ENCODE measurements around the gene ELMOD1. TPM values are rescaled to one million over a fixed set of nuclear protein-coding genes. Genes with fewer than 3 reads are reported as not detected.

The ELMOD1 gene
- total and polyA plus RNA-seq, 2 of the 4 experiments (the other 2 are of a cell fraction) = 0.18 to 0.29 TPM

DNA sequence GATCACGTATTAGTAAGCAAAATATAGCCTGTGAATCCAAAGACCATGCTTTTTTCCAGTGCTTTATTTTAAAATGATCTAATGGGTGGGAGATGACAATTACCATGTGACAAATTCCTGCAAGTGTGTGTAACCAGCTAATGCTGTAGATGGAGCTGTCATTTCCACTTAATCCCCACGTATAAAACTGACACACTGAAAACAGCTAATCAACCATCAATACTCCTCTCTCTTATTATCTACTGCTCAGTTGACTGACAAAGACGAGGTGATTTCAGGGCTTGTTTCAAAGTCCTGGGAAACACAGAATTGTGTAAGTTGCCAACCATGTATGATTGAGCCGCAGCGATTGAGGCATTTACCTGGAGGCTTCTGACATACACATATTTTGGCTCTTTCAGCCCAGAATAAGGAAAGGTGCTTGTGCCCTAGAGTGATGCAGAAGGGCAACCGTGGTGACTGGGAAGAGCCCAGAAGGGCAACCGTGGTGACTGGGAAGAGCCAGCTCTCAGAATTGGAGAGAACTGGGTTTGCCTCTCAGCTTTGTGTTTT lies 111.2 kb downstream of the ELMOD1 start (continued):
- no peak for TF ChIP-seq FOS (IDR thresholded peaks at IDR 0.05; ENCODE audit: low read depth, low read length)
- no peak for TF ChIP-seq NFE2L2 (IDR thresholded peaks at IDR 0.05; ENCODE audit: low read depth, low read length)
- no peak for TF ChIP-seq CHD1 (IDR thresholded peaks at IDR 0.05; ENCODE audit: low read depth, low read length)
- no peak for TF ChIP-seq BHLHE40 (IDR thresholded peaks at IDR 0.05; ENCODE audit: low read depth, low read length)
- no peak for TF ChIP-seq POLR2A (IDR thresholded peaks at IDR 0.05; ENCODE audit: low read depth, low read length)
- TF ChIP-seq SMC3 (IDR thresholded peaks at IDR 0.05; ENCODE audit: low read depth, low read length) = no peak

DNA sequence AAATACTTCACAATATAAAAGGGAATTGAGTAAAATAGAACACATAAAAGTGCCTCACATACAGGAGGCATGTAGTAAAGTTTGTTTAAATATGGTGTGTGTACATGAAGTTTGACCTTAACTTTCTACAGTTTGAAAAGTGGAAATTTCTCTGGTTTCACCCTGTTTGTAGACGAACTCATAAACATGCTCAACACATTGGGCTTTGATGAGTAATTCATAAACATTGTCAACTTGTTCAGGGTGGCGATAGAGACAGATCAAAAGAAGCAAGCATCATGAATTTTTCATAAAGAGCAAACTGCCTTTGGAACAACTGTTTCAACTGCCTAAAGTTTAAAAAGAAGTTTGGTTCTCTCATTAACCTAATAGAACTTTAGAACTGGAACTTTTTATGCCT lies 111.8 kb downstream of the ELMOD1 start:
- no CpG with 5 or more reads among the region's 2 CpGs for WGBS, 2 experiments (ENCODE audit: extremely low coverage in 2 of 2, insufficient read length in 1 of 2)
- H3K4me1 ChIP-seq (ENCODE audit: control insufficient read depth, insufficient read depth, low read length) = peaks cover 4% of the 10 kb centered on the region
- no peak overlapping the region for H3K14ac ChIP-seq (replicated peaks; ENCODE audit: low read depth, low read length)
- dilution Hi-C loops (cut with HindIII; ENCODE audit: low sequenced_read_pairs, unreplicated experiment) = no loop called here
- H2BK20ac ChIP-seq (ENCODE audit: low read depth, low read length) = no peak overlapping the region
- H3K9ac ChIP-seq (ENCODE audit: low read depth, low read length) = no peak overlapping the region
- no peak overlapping the region for H3K4ac ChIP-seq (ENCODE audit: low read depth, low read length)
- no peak overlapping the region for H2AK9ac ChIP-seq (replicated peaks; ENCODE audit: low read depth, low read length, poor library complexity)
- no peak overlapping the region for H2BK120ac ChIP-seq (ENCODE audit: low read depth, low read length)
- no peaks in the 10 kb centered on the region for H3K27me3 ChIP-seq (ENCODE audit: control insufficient read depth, insufficient read depth, low read length)
- H3K27ac ChIP-seq (ENCODE audit: insufficient read depth, low read length) = no peak overlapping the region
- H4K8ac ChIP-seq (ENCODE audit: low read depth in 2 of 2, low read length in 2 of 2) = no peak overlapping the region
- H2AK5ac ChIP-seq (ENCODE audit: low read depth, low read length) = no peak overlapping the region
- H2BK15ac ChIP-seq (ENCODE audit: low read depth, low read length) = no peak overlapping the region
- ChIA-PET POLR2A (ENCODE audit: unreplicated experiment) (no interaction called here), CTCF (no interaction called here)
- no peaks in the 10 kb centered on the region for H3K9me3 ChIP-seq (ENCODE audit: control insufficient read depth, insufficient read depth, low read length)
- no peak overlapping the region for H3K56ac ChIP-seq (ENCODE audit: extremely low read depth, insufficient read depth, low read length)
- no peak overlapping the region for H3K4me3 ChIP-seq (ENCODE audit: insufficient read depth, low read depth, low read length)
- intact Hi-C loops (cut with micrococcal nuclease) = no loop called here
- no peaks in the 10 kb centered on the region for H4K20me1 ChIP-seq (ENCODE audit: insufficient read depth, low read length)
- H3K23ac ChIP-seq (ENCODE audit: low read depth, low read length) = no peak overlapping the region
- no peak overlapping the region for H2BK5ac ChIP-seq (ENCODE audit: low read depth, low read length, poor library complexity, severe bottlenecking)
- no peak overlapping the region; the same call in 1 of the 2 replicates for H3K4me2 ChIP-seq (ENCODE audit: low read depth, low read length)
- BruUV-seq (replicated peaks) = no TSS peak
- no peak overlapping the region for H4K91ac ChIP-seq (ENCODE audit: insufficient read depth, low read depth, low read length)
- H3K36me3 ChIP-seq (ENCODE audit: control insufficient read depth, insufficient read depth, low read length) = no peaks in the 10 kb centered on the region
- DNase-seq = peak; percentile 28
- no peak overlapping the region for H3K18ac ChIP-seq (ENCODE audit: low read depth, low read length)
- H3K9me1 ChIP-seq (ENCODE audit: insufficient read depth, low read length) = no peaks in the 10 kb centered on the region
- no peak overlapping the region for H4K5ac ChIP-seq (ENCODE audit: low read depth, low read length)
- ATAC-seq (ENCODE audit: low read depth) = peak; percentile 22
- H2AFZ ChIP-seq (replicated peaks; ENCODE audit: low read length, poor library complexity) = no peak overlapping the region
- H3K79me1 ChIP-seq (ENCODE audit: low read depth in 1 of 2, low read length in 2 of 2) = no peaks in the 10 kb centered on the region
- in situ Hi-C loops (cut with MboI; ENCODE audit: low sequenced_read_pairs) = no loop called here
- TF ChIP-seq CEBPB (IDR thresholded peaks at IDR 0.05; ENCODE audit: low read depth, low read length) = no peak
- no peak for TF ChIP-seq MAZ (IDR thresholded peaks at IDR 0.05; ENCODE audit: borderline replicate concordance, low read depth, low read length)
- TF ChIP-seq, protein P1, sequence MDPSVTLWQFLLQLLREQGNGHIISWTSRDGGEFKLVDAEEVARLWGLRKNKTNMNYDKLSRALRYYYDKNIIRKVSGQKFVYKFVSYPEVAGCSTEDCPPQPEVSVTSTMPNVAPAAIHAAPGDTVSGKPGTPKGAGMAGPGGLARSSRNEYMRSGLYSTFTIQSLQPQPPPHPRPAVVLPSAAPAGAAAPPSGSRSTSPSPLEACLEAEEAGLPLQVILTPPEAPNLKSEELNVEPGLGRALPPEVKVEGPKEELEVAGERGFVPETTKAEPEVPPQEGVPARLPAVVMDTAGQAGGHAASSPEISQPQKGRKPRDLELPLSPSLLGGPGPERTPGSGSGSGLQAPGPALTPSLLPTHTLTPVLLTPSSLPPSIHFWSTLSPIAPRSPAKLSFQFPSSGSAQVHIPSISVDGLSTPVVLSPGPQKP (IDR thresholded peaks at IDR 0.05; ENCODE audit: borderline replicate concordance, low read depth, low read length) = no peak
- TF ChIP-seq USF2 (IDR thresholded peaks at IDR 0.05; ENCODE audit: low read depth, low read length) = no peak
- TF ChIP-seq BHLHE40 (IDR thresholded peaks at IDR 0.05; ENCODE audit: low read depth, low read length) = no peak
- no peak for TF ChIP-seq POLR2A (IDR thresholded peaks at IDR 0.05; ENCODE audit: low read depth, low read length)
- no peak for TF ChIP-seq FOS (IDR thresholded peaks at IDR 0.05; ENCODE audit: low read depth, low read length)
- no peak for TF ChIP-seq MXI1 (IDR thresholded peaks at IDR 0.05; ENCODE audit: borderline replicate concordance, low read depth, low read length)
- no peak for TF ChIP-seq CHD1 (IDR thresholded peaks at IDR 0.05; ENCODE audit: low read depth, low read length)
- no peak for TF ChIP-seq RCOR1 (IDR thresholded peaks at IDR 0.05; ENCODE audit: insufficient replicate concordance, low read length)
- no peak for TF ChIP-seq RFX5 (IDR thresholded peaks at IDR 0.05; ENCODE audit: low read depth, low read length)
- TF ChIP-seq CTCF (conservative IDR thresholded peaks at IDR 0.05; ENCODE audit: low read depth, low read length) = no peak
